Hepatocyte (in vitro differentiated cells): ENCODE data around the gene P4HA1. TPM values are rescaled to one million over a fixed set of nuclear protein-coding genes. Genes with fewer than 3 reads are reported as not detected.

Experiments used
- DNase-seq: peaks from one replicate; pipeline ENCODE4 v3.0.0-alpha.2; 2016; ENCODE audit warnings: low spot score
- H2AFZ ChIP-seq: fragments of 200-600 bp; sonication (generic); 2 replicates; pipeline ENCODE4 v1.6.0; 2016; ENCODE audit warnings: antibody characterized with exemption, mild to moderate bottlenecking
- H3K27ac ChIP-seq: fragments of 200-600 bp; sonication (generic); 2 replicates; pipeline ENCODE4 v1.5.1; 2016; ENCODE audit warnings: mild to moderate bottlenecking
- H3K27me3 ChIP-seq: fragments of 200-600 bp; sonication (generic); 2 replicates; pipeline ENCODE4 v1.6.1; 2016
- H3K36me3 ChIP-seq: fragments of 200-600 bp; sonication (generic); replicated peaks from 2 replicates; pipeline ENCODE4 v1.5.1; 2016; ENCODE audit warnings: low read depth; ENCODE audit not compliant: insufficient read depth
- H3K4me1 ChIP-seq: fragments of 200-600 bp; sonication (generic); 2 replicates; pipeline ENCODE4 v1.5.1; 2016; ENCODE audit warnings: mild to moderate bottlenecking, moderate library complexity; ENCODE audit not compliant: insufficient read depth
- H3K4me2 ChIP-seq: fragments of 200-600 bp; sonication (generic); 2 replicates; pipeline ENCODE4 v1.6.0; 2016
- H3K4me3 ChIP-seq: fragments of 200-600 bp; sonication (generic); 2 replicates; pipeline ENCODE4 v1.5.1; 2016; ENCODE audit warnings: mild to moderate bottlenecking
- H3K79me2 ChIP-seq: fragments of 200-600 bp; sonication (generic); 2 replicates; pipeline ENCODE4 v1.6.0; 2017; ENCODE audit warnings: mild to moderate bottlenecking
- H3K9me2 ChIP-seq: fragments of 200-600 bp; sonication (generic); replicated peaks from 2 replicates; pipeline ENCODE4 v1.6.0; 2017; ENCODE audit warnings: mild to moderate bottlenecking; ENCODE audit not compliant: insufficient read depth
- H3K9me3 ChIP-seq: fragments of 200-600 bp; sonication (generic); 2 replicates; pipeline ENCODE4 v1.5.1; 2016; ENCODE audit warnings: low read depth, mild to moderate bottlenecking
- H4K20me1 ChIP-seq: fragments of 200-600 bp; sonication (generic); 2 replicates; pipeline ENCODE4 v1.6.0; 2016; ENCODE audit warnings: mild to moderate bottlenecking; ENCODE audit not compliant: insufficient read depth, poor library complexity, severe bottlenecking
- CTCF ChIP-seq: fragments of 200-600 bp; sonication (generic); IDR thresholded peaks from 2 replicates; pipeline ENCODE4 v1.5.1; 2016; ENCODE audit warnings: antibody characterized with exemption, mild to moderate bottlenecking; ENCODE audit not compliant: poor library complexity
- EZH2 ChIP-seq: fragments of 200-600 bp; sonication (generic); IDR thresholded peaks from 2 replicates; pipeline ENCODE4 v1.6.1; 2016; ENCODE audit warnings: antibody characterized with exemption, mild to moderate bottlenecking, borderline replicate concordance
- EZH2phosphoT487 ChIP-seq: fragments of 200-600 bp; sonication (generic); IDR thresholded peaks from one replicate; pipeline ENCODE4 v1.6.1; 2018; ENCODE audit warnings: antibody characterized with exemption, mild to moderate bottlenecking, low read depth, moderate library complexity; ENCODE audit not compliant: unreplicated experiment, severe bottlenecking
- WGBS: methylation state at CpG from one replicate; pipeline ENCODE4 v1.1.6; 2016; ENCODE audit warnings: low lambda C conversion rate; ENCODE audit errors: missing lambda C conversion rate; 5-methylcytosine and 5-hydroxymethylcytosine counted together
- polyA plus RNA-seq: library from polyadenylated mRNA; unstranded; fragments of >200 nt; fragmentation: Nextera tagmentation; extraction: Ambion mirVana; gene quantifications from 2 replicates; pipeline ENCODE4 v1.2.1, GENCODE V29; 2016
- total RNA-seq: library from RNA; depleted of rRNA; stranded (reverse); fragments of >200 nt; gene quantifications from 2 replicates; pipeline ENCODE4 v1.2.3, GENCODE V29; 2014

Gene P4HA1
- total and polyA plus RNA-seq, 2 experiments from 2014 or later: 140 to 145 TPM

- Histone ChIP-seq H3K27ac (peak overlapping the region; percentile 94), H3K36me3 (no peaks in the 10 kb centered on the region), H3K4me1 (peaks cover 15% of the 10 kb centered on the region), H2AFZ (peak overlapping the region; percentile 65), H3K79me2 (peaks cover 25% of the 10 kb centered on the region), H3K9me3 (no peaks in the 10 kb centered on the region), H3K4me3 (no peak overlapping the region), H3K27me3 (no peaks in the 10 kb centered on the region), H3K4me2 (peak overlapping the region; percentile 68), H4K20me1 (no peaks in the 10 kb centered on the region), H3K9me2 (no peaks in the 10 kb centered on the region)
- WGBS: 10% methylated on average over 4 of the region's 4 CpGs
- peak; percentile 19 for DNase-seq
- TF ChIP-seq CTCF (no peak), EZH2phosphoT487 (no peak), EZH2 (no peak)
Measured at GRCh38 chr10:73097305-73097670, 622 bp upstream of the P4HA1 start.

GRCh38 chr10:73096041-73096448 lies 621 bp downstream of the P4HA1 start:
- Histone ChIP-seq H3K79me2 (peaks cover 38% of the 10 kb centered on the region), H3K4me3 (peak overlapping the region; percentile 60), H3K9me3 (no peaks in the 10 kb centered on the region), H2AFZ (peak overlapping the region; percentile 59), H3K9me2 (no peaks in the 10 kb centered on the region), H3K4me2 (peak overlapping the region; percentile 77), H4K20me1 (no peaks in the 10 kb centered on the region), H3K27ac (peak overlapping the region; percentile 94), H3K27me3 (no peaks in the 10 kb centered on the region), H3K36me3 (no peaks in the 10 kb centered on the region), H3K4me1 (peaks cover 15% of the 10 kb centered on the region)
- DNase-seq: peak; percentile 86
- TF ChIP-seq CTCF (no peak), EZH2phosphoT487 (no peak), EZH2 (no peak)
- WGBS: under 1% methylated on average over 29 of the region's 29 CpGs

- Histone ChIP-seq H3K27me3 (no peaks in the 10 kb centered on the region), H3K36me3 (no peaks in the 10 kb centered on the region), H3K4me3 (peak overlapping the region; percentile 60), H3K4me2 (peak overlapping the region; percentile 77), H2AFZ (peak overlapping the region; percentile 59), H3K9me2 (no peaks in the 10 kb centered on the region), H3K9me3 (no peaks in the 10 kb centered on the region), H4K20me1 (no peaks in the 10 kb centered on the region), H3K4me1 (peaks cover 15% of the 10 kb centered on the region), H3K79me2 (peaks cover 43% of the 10 kb centered on the region), H3K27ac (peak overlapping the region; percentile 94)
- TF ChIP-seq EZH2: no peak
- peak; percentile 80 for DNase-seq
- 1% methylated on average over 14 of the region's 14 CpGs for WGBS
Measured at GRCh38 chr10:73095481-73096021, 1.1 kb downstream of the P4HA1 start.

GRCh38 chr10:73094986-73095480 lies 1.6 kb downstream of the P4HA1 start:
- H3K4me3 ChIP-seq: peak overlapping the region; percentile 60
- H3K27me3 ChIP-seq: no peaks in the 10 kb centered on the region
- peak overlapping the region; percentile 94 for H3K27ac ChIP-seq
- no peaks in the 10 kb centered on the region for H3K9me3 ChIP-seq
- peak overlapping the region; percentile 59 for H2AFZ ChIP-seq
- H3K4me2 ChIP-seq: peak overlapping the region; percentile 77
- H4K20me1 ChIP-seq: peaks cover 5% of the 10 kb centered on the region
- no peak for TF ChIP-seq EZH2
- no peak for TF ChIP-seq EZH2phosphoT487
- TF ChIP-seq CTCF: no peak
- DNase-seq: no peak
- no peaks in the 10 kb centered on the region for H3K9me2 ChIP-seq
- peaks cover 48% of the 10 kb centered on the region for H3K79me2 ChIP-seq
- WGBS: 5% methylated on average over 5 of the region's 5 CpGs
- H3K36me3 ChIP-seq: no peaks in the 10 kb centered on the region
- peaks cover 15% of the 10 kb centered on the region for H3K4me1 ChIP-seq
